NCI-H2227 (cell line): ENCODE data around the gene HEY2.
"Not testable (repeated sequence)": the region's sequence is repeated elsewhere in the genome, so short reads cannot be mapped to it uniquely, and the experiment has no call there.

Experiments used
- DNase-seq: peaks from one replicate; lab custom pipeline; 2025; ENCODE audit not compliant: unreplicated experiment; lab: John Stamatoyannopoulos, UW

Gene HEY2

GRCh38 chr6:125765944-125766343 lies 16.5 kb downstream of the HEY2 start:
- DNase-seq, result no peak

- DNase-seq, result no peak
Measured at GRCh38 chr6:125766641-125767040, 17.2 kb downstream of the HEY2 start.

GRCh38 chr6:125769147-125769783 lies 19.8 kb downstream of the HEY2 start:
- no peak for DNase-seq

- DNase-seq, result no peak
Measured at GRCh38 chr6:125773387-125774341, 24.2 kb downstream of the HEY2 start.

DNA sequence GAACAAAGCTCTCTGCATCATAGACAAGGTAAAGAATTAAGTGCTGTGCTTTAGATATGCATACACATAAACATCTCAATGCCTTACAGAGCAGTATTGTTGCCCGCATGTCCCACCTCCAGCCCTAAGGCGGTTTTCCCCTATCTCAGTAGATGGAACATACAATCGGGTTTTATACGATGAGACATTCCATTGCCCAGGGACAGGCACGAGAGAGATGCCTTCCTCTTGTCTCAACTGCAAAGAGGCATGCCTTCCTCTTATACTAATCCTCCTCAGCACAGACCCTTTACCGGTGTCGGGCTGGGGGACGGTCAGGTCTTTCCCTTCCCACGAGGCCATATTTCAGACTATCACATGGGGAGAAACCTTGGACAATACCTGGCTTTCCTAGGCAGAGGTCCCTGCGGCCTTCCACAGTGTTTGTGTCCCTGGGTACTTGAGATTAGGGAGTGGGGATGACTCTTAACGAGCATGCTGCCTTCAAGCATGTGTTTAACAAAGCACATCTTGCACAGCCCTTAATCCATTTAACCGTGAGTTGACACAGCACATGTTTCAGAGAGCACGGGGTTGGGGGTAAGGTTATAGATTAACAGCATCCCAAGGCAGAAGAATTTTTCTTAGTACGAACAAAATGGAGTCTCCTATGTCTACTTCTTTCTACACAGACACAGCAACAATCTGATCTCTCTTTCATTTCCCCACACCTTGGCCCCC lies 26.8 kb downstream of the HEY2 start:
- not testable (repeated sequence) for DNase-seq

DNA sequence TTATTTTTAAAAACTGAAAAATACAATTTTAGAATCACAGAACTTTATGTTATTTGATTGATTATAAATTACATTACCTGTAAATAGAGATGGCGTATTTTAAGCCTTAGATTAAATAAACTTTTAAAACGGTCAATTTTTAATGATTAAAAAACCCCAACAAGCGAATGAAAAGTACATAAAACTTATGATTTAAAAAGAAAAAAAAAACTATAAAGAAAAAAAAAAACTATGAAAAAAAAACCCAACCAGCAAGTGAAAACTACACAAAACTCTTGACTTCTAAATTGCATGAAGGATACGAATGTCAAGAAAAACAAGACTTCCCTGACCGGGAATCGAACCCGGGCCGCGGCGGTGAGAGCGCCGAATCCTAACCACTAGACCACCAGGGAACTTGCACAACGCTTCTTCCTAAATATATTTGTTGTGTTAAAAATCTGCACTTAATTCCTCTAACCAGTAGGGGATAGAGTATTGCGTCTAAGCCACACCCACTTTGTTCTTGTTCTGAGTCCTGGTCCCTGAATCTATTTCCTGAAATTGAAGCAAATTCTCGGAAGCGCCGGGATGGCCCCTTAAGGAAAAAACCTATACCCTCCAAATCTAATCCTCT lies 30.6 kb downstream of the HEY2 start:
- peak; percentile 92 for DNase-seq

DNA sequence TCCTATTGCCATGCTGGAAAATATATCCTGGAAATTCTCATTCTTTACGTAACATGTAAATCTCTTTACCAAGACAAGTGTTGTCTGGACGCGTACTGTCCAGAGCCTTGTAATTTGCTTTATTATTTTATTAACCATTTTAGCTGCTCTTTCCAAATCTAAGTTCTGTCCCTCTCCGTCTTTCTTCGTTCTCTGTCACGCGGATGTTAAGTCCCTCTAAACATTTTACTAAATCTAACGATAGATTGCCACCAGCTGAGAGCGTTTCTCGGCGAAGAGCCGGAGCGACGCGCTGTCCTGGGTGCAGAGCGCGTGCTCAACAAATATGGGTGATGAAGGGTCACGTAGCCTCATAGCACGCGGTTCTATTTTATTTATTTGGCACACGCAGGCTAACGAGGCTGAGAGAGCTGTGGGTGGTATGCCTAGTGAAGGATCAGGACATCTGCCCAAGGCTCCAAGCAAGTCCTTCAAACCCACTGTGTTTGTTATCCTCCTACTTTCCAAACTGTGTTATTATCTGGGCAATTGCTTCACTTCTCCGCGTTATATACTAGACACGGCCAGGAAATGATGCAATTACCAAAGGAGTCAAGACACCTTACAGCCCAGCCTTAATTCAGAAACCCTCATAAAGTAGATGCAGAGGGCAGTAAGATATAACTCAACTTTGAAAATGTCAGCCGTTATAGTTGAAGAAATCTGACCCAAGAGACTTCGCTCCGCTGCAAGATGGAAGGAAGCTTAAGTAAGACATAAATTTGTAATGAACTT lies 31.3 kb downstream of the HEY2 start:
- DNase-seq, result peak; percentile 59

DNA sequence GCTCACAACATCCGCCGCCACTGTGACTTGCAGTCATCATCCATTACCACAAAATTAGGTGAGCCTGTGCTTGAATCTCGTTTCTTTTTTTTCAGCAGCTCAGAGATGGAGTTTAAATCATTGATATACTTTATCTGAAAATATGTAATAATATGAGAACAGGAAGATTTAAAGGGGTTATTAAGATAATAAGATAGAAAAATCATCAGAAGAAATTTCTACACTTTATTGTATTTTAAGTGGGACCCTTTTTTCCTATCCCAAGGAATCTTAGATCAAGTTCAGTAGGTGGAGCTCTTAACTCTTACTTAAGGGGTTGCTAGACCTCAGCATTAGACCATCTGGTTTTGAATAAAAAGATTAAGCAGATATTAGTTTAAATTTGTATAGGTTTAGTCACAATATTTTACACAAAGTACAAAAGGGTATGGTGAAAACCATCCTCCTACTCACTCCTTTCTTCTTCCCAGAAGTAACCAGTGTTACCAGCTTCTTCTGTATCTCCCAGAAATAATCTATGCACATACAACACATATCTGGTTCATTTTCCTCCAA lies 32.0 kb downstream of the HEY2 start:
- DNase-seq, result peak; percentile 56

GRCh38 chr6:125784365-125784764 lies 34.9 kb downstream of the HEY2 start:
- no peak for DNase-seq

DNA sequence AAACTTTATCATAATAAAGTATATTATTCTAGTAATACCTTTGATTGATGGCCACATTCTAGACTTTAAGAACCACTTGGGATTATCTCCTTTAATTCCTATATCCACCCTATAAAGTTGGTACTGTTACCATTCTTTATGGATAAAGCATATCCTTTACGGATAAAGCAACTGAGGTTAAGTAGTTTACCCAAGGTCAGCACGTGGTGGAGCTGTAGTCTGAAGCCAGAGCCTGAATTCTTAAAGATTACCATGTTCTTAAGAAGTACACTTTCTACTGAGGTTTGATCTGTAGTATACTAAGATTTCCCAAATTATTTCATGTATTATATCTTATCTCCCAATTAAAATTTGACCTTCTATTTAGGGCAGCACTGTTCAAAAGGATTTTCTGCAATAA lies 38.4 kb downstream of the HEY2 start:
- DNase-seq, result peak; percentile 2

- DNase-seq, result no peak
Measured at GRCh38 chr6:125789167-125789566, 39.7 kb downstream of the HEY2 start.

- peak; percentile 72 for DNase-seq
Measured at GRCh38 chr6:125789576-125790357, 40.3 kb downstream of the HEY2 start.

- peak; percentile 82 for DNase-seq
Measured at GRCh38 chr6:125790358-125791150, 41.1 kb downstream of the HEY2 start, which contains the start of gene NCOA7. Gene NCOA7, plus strand, starts transcription at chr6:125790960. Its CDS starts 24,395 bp downstream, at chr6:125815355.

DNA sequence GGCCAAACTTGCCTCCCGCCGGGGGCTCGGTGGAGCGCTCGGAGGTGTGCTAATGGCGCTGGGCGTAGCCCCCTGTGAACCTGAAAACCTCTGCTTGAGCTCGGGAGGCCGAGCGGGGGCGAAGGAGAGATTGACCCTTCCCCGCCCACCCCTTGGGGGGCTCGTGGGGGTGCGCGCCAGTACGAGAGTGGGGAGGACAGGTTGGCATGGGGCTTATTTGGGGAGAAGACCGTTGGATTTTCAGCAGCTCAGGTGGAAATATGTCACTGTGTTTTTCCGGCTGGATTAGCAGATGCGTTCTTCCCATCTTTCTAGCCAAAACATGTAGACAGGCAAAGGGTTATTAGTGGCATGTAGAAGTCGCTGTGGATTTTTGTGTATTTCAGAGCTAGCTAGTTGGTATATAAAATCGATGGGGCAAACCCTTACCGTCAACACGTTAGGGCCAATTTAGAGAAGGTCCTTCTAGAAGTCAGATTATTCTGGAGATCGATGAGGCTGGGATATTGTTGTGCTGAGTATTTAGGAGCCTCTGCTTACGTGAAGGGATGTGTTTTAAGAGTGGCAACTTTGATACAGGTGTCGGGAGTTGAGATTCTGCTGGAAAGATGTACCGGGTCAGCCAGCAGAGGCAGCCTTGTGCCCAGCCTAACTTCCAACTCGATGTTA lies 41.9 kb downstream of the HEY2 start:
- peak; percentile 17 for DNase-seq

- DNase-seq, result no peak
Measured at GRCh38 chr6:125791820-125792165, 42.4 kb downstream of the HEY2 start.

- no peak for DNase-seq
Measured at GRCh38 chr6:125792172-125792571, 42.7 kb downstream of the HEY2 start.

DNA sequence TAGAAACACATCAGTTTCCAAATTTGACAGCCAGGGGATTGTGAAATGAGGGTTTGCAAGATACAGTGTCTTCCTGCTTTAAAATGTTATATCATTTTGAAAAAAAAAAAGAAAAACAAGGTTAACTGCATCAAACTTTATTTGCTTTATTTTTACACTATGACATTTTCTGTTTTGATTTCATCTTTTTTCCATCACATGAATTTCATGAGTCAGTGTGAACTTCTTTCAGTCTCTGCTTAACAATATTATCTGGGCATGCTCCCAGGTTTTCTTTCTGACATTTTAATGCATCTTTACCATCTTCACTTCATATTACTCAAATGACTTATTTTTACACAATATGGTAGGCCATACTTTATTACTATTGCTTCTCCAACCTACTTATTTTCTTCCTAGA lies 43.2 kb downstream of the HEY2 start:
- DNase-seq, result no peak

DNA sequence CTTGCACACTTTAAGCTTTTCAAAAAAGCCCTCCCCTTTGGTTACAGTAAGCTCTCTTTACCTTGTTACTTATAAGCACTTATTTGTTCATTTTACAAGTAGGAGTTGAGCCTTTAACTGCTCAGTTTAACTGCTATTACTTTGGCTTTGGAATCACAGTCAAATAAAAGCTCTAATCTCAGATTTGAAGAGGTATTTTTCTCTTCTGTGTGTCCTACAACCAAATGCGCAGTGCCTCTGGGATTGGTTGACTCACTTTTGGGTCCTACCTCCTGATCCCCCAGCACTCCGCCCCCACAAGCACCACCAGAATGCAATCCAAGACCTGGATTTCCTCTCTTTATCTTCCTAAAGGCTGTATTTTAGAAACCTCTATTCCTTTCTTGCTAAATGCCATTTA lies 43.8 kb downstream of the HEY2 start:
- DNase-seq, result no peak
